HCT116 (cell line): Measurements from ENCODE around the gene AKNAD1. TPM values are rescaled to one million over a fixed set of nuclear protein-coding genes. Genes with fewer than 3 reads are reported as not detected.

Experiments
- ATAC-seq: fragments of 200-7000 bp; cut with Tn5 transposase; 2 replicates; pipeline ENCODE4 v1.9.1; 2020; ENCODE audit warnings: mild to moderate bottlenecking, moderate library complexity
- BruUV-seq: library from RNA; stranded (reverse); fragments of 400-500 nt; replicated peaks from 2 replicates; lab custom pipeline; 2021; lab: Mats Ljungman, UMichigan
- CTCF ChIA-PET: fragments of 300-600 bp; sonication (Branson Sonifier 250); formaldehyde crosslinking; loops from one replicate; lab custom pipeline; 2021; ENCODE audit warnings: antibody characterized with exemption; lab: Charles Lee
- POLR2A ChIA-PET: fragments of 300-600, 350-600 bp; sonication (Branson Sonifier 250); formaldehyde crosslinking; loops from one replicate; lab custom pipeline; 2021; ENCODE audit warnings: antibody characterized with exemption; lab: Charles Lee
- RAD21 ChIA-PET, 2 experiments: fragments of 300-600 bp; sonication (Branson Sonifier 250); formaldehyde crosslinking; loops; one replicate each; lab custom pipeline; 2023; ENCODE audit warnings: low total read pairs in 2 of 2; ENCODE audit not compliant: uncharacterized antibody in 2 of 2, unreplicated experiment in 2 of 2, low non-redundant PET in 1 of 2; lab: Charles Lee
- DNase-seq: peaks from one replicate; pipeline ENCODE4 v3.0.0-alpha.2; 2010; ENCODE audit warnings: low read depth, low spot score
- H2AFZ ChIP-seq: fragments of 200-600 bp; shearing (Covaris generic), sonication (generic); 2 replicates; pipeline ENCODE4 v1.6.1; 2017; ENCODE audit warnings: low read depth, mixed run types, mixed read lengths, antibody characterized with exemption, low read length; ENCODE audit not compliant: poor library complexity, severe bottlenecking
- H3K27ac ChIP-seq: 2 replicates; pipeline ENCODE4 v1.5.1; 2012; ENCODE audit warnings: low read depth, low read length
- H3K27me3 ChIP-seq: fragments of 200-600 bp; sonication (generic); 2 replicates; pipeline ENCODE4 v1.6.1; 2016; ENCODE audit warnings: mixed run types, low read length, mixed read lengths; ENCODE audit not compliant: insufficient read depth
- H3K36me3 ChIP-seq, 2 experiments: fragments of 200-500 bp in 1 of 2; fragments of 200-600 bp in 1 of 2; sonication (Bioruptor generic) in 1 of 2; sonication (generic) in 1 of 2; 2 replicates each; pipeline versions ENCODE4 v1.5.1 to v1.6.1; 2014 to 2016; ENCODE audit warnings: low read length in 2 of 2, inconsistent platforms in 1 of 2, mixed read lengths in 1 of 2, mixed run types in 1 of 2; ENCODE audit not compliant: insufficient read depth in 2 of 2, control insufficient read depth in 1 of 2
- H3K4me1 ChIP-seq, 2 experiments: fragments of 200-600 bp in 1 of 2; sonication (generic) in 1 of 2; 2 replicates each; pipeline versions ENCODE4 v1.5.1 to v1.6.1; 2012 to 2017; ENCODE audit warnings: low read length in 2 of 2, inconsistent platforms in 1 of 2, mild to moderate bottlenecking in 1 of 2, mixed read lengths in 1 of 2, mixed run types in 1 of 2, moderate library complexity in 1 of 2; ENCODE audit not compliant: insufficient read depth in 2 of 2, control insufficient read depth in 1 of 2
- H3K4me2 ChIP-seq: fragments of 200-600 bp; sonication (generic); 2 replicates; pipeline ENCODE4 v1.6.1; 2017; ENCODE audit warnings: mixed run types, low read length, mixed read lengths
- H3K4me3 ChIP-seq, 2 experiments: fragments of 200-600 bp in 1 of 2; sonication (generic) in 1 of 2; replicated peaks in 1 of 2; 2 replicates each; pipeline ENCODE4 v1.5.1; 2011 to 2016; ENCODE audit warnings: low read length in 2 of 2, control low read depth in 1 of 2, low read depth in 1 of 2, mild to moderate bottlenecking in 1 of 2, mixed read lengths in 1 of 2, mixed run types in 1 of 2
- H3K79me2 ChIP-seq: fragments of 200-600 bp; sonication (generic); 2 replicates; pipeline ENCODE4 v1.6.1; 2017; ENCODE audit warnings: mild to moderate bottlenecking, mixed run types, low read length, moderate library complexity, mixed read lengths; ENCODE audit not compliant: insufficient read depth
- H3K9ac ChIP-seq: fragments of 200-600 bp; sonication (generic); 2 replicates; pipeline ENCODE4 v1.6.1; 2016; ENCODE audit warnings: low read length, mixed read lengths
- H3K9me2 ChIP-seq: fragments of 200-600 bp; sonication (generic), shearing (Covaris generic); 2 replicates; pipeline ENCODE4 v1.6.1; 2017; ENCODE audit warnings: mixed run types, mild to moderate bottlenecking, moderate library complexity; ENCODE audit not compliant: insufficient read depth
- H3K9me3 ChIP-seq, 2 experiments: fragments of 200-500 bp in 1 of 2; fragments of 200-600 bp in 1 of 2; sonication (Bioruptor generic) in 1 of 2; sonication (generic) in 1 of 2; 2 replicates each; pipeline ENCODE4 v1.6.1; 2014 to 2017; ENCODE audit warnings: low read length in 2 of 2, mixed read lengths in 2 of 2, inconsistent platforms in 1 of 2, low read depth in 1 of 2, mild to moderate bottlenecking in 1 of 2, mixed run types in 1 of 2, moderate library complexity in 1 of 2; ENCODE audit not compliant: control insufficient read depth in 1 of 2, insufficient read depth in 1 of 2
- H4K20me1 ChIP-seq: fragments of 200-600 bp; sonication (generic), shearing (Covaris generic); 2 replicates; pipeline ENCODE4 v1.6.1; 2017; ENCODE audit warnings: mixed run types, mild to moderate bottlenecking, moderate library complexity; ENCODE audit not compliant: insufficient read depth
- CBX3 ChIP-seq: IDR thresholded peaks from 2 replicates; pipeline ENCODE4 v1.6.1; 2012; ENCODE audit warnings: low read depth
- CEBPB ChIP-seq: IDR thresholded peaks from 2 replicates; pipeline ENCODE4 v1.6.1; 2012; ENCODE audit warnings: low read depth
- EZH2 ChIP-seq: fragments of 200-600 bp; sonication (generic); IDR thresholded peaks from 2 replicates; pipeline ENCODE4 v1.6.1; 2017; ENCODE audit warnings: antibody characterized with exemption, mixed run types
- EZH2phosphoT487 ChIP-seq: fragments of 200-600 bp; IDR thresholded peaks from 2 replicates; pipeline ENCODE4 v1.6.1; 2018; ENCODE audit warnings: antibody characterized with exemption, borderline replicate concordance
- MAX ChIP-seq: IDR thresholded peaks from 2 replicates; pipeline ENCODE4 v1.6.1; 2012
- POLR2A ChIP-seq: IDR thresholded peaks from 2 replicates; pipeline ENCODE4 v1.7.0; 2011; ENCODE audit warnings: borderline replicate concordance; ENCODE audit not compliant: insufficient read depth, insufficient read length; ENCODE audit errors: extremely low read depth
- POLR2AphosphoS5 ChIP-seq: IDR thresholded peaks from 2 replicates; pipeline ENCODE4 v1.6.1; 2011; ENCODE audit warnings: mild to moderate bottlenecking, low read depth, low read length, moderate library complexity
- REST ChIP-seq: IDR thresholded peaks from 2 replicates; pipeline ENCODE4 v1.6.1; 2012; ENCODE audit warnings: low read depth
- SP1 ChIP-seq: IDR thresholded peaks from 2 replicates; pipeline ENCODE4 v1.6.1; 2012; ENCODE audit warnings: low read depth
- SRF ChIP-seq: IDR thresholded peaks from 2 replicates; pipeline ENCODE4 v1.6.1; 2012; ENCODE audit warnings: low read depth
- TCF7L2 ChIP-seq: IDR thresholded peaks from 2 replicates; pipeline ENCODE4 v1.7.0; 2011; ENCODE audit warnings: borderline replicate concordance, inconsistent platforms; ENCODE audit not compliant: insufficient read depth, insufficient read length; ENCODE audit errors: extremely low read depth
- YY1 ChIP-seq: IDR thresholded peaks from 2 replicates; pipeline ENCODE4 v1.6.1; 2011; ENCODE audit warnings: low read length, low read depth, moderate library complexity, mild to moderate bottlenecking; ENCODE audit not compliant: insufficient replicate concordance; ENCODE audit errors: extremely low read depth
- ZNF274 ChIP-seq: fragments of 200-500 bp; sonication (Bioruptor generic); IDR thresholded peaks from 2 replicates; pipeline ENCODE4 v1.6.1; 2014; ENCODE audit warnings: mild to moderate bottlenecking, low read depth, low read length, inconsistent platforms
- intact Hi-C: fragments of 100-400 bp; cut with micrococcal nuclease; formaldehyde crosslinking; loops from 2 replicates; pipeline ENCODE4 v1.10.0; 2022
- total RNA-seq: library from RNA; stranded (reverse); gene quantifications from one replicate; pipeline ENCODE4 v1.2.1, GENCODE V29; 2021; ENCODE audit not compliant: unreplicated experiment

AKNAD1 gene
- total RNA-seq, 1 experiment from 2014 or later: 0.15 TPM

DNA sequence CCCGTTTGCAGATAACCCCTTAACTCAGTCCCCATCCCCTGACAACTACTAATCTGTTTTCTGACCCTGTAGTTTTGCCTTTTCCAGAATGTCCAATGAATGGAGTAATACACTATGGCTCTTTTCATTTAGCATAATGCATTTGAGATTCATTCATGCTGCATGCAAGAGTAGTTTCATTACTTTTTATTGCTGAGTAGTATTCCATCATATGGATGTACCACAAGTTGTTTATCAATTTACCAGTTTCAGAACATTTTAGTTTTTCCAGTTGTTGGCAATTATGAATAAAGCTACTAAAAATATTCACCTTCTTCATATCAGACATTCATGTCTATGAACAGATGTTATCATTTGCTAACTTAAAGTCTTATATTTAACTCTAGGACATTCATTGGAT lies 65.1 kb downstream of the AKNAD1 start:
- Histone ChIP-seq H3K79me2 (no peaks in the 10 kb centered on the region), H4K20me1 (no peaks in the 10 kb centered on the region), H2AFZ (no peak overlapping the region), H3K9ac (no peak overlapping the region), H3K36me3 (0 out of 4 replicates have a peak, but pooled peaks cover 5% of the 10 kb centered on the region in 2 experiments), H3K4me3 (no peak overlapping the region), H3K9me3 (peaks cover 6 to 18% of the 10 kb centered on the region in 2 experiments; a peak in 1 of 4 replicates), H3K27me3 (no peaks in the 10 kb centered on the region), H3K4me2 (no peak overlapping the region), H3K27ac (no peak overlapping the region), H3K4me1 (no peaks in the 10 kb centered on the region), H3K9me2 (no peaks in the 10 kb centered on the region)
- ChIA-PET RAD21 (no interaction called here), POLR2A (no interaction called here), CTCF (no interaction called here)
- no peak for TF ChIP-seq YY1
- TF ChIP-seq EZH2: no peak
- no peak for TF ChIP-seq MAX
- TF ChIP-seq CEBPB: no peak
- TF ChIP-seq SP1: no peak
- TF ChIP-seq REST: no peak
- TF ChIP-seq CBX3: no peak
- TF ChIP-seq TCF7L2: no peak
- no peak for TF ChIP-seq POLR2AphosphoS5
- TF ChIP-seq POLR2A: no peak
- TF ChIP-seq EZH2phosphoT487: no peak
- no peak for TF ChIP-seq ZNF274
- TF ChIP-seq SRF: no peak
- BruUV-seq: no TSS peak
- ATAC-seq (no peak), DNase-seq (no peak)
- intact Hi-C loops: no loop called here
